Left kidney (tissue), 1 donor: ENCODE data around the gene BATF. TPM values are rescaled to one million over a fixed set of nuclear protein-coding genes. Genes with fewer than 3 reads are reported as not detected.

ENCODE experiments used
- polyA plus RNA-seq: library from polyadenylated mRNA; unstranded; fragments of 120-200 nt; gene quantifications from one replicate; pipeline ENCODE4 v1.2.1, GENCODE V29; 2013; ENCODE audit not compliant: insufficient read length

The BATF gene
- polyA plus RNA-seq, 1 donor: not detected

Other genes with a start within 250 kb of the BATF start
- 477 TPM for gene FOS, start 243.6 kb upstream of the BATF start, polyA plus RNA-seq
- 17.0 TPM for gene JDP2, start 94.4 kb upstream of the BATF start, polyA plus RNA-seq
- 10.1 TPM for gene FLVCR2, start 56.2 kb downstream of the BATF start, polyA plus RNA-seq
- gene ERG28, start 138.4 kb downstream of the BATF start, polyA plus RNA-seq: 31.5 TPM
- gene TTLL5, start 138.8 kb downstream of the BATF start, polyA plus RNA-seq: 37.0 TPM